AG20443 (cell line): Measurements from ENCODE around the gene DEPDC7.
"Not testable (repeated sequence)": the region's sequence is repeated elsewhere in the genome, so short reads cannot be mapped to it uniquely, and the experiment has no call there.

Experiments used
- DNase-seq: peaks from one replicate; pipeline ENCODE4 v3.0.0; 2012; ENCODE audit warnings: low spot score, mixed read lengths

DEPDC7 gene

GRCh38 chr11:33015621-33016551, at the start of gene DEPDC7:
TSS of gene DEPDC7 (plus strand) at chr11:33015878. CDS start at chr11:33015956, 78 bp downstream.
- peak; percentile 95 for DNase-seq

- DNase-seq = no peak
Measured at GRCh38 chr11:32968541-32968940, 47.1 kb upstream of the DEPDC7 start.

GRCh38 chr11:32972233-32972632, 43.4 kb upstream of the DEPDC7 start:
- DNase-seq = not testable (repeated sequence)

GRCh38 chr11:32972781-32973180, 42.9 kb upstream of the DEPDC7 start:
- no peak for DNase-seq

- no peak for DNase-seq
Measured at GRCh38 chr11:32982626-32983025, 33.1 kb upstream of the DEPDC7 start.

GRCh38 chr11:32983506-32983905, 32.2 kb upstream of the DEPDC7 start:
- no peak for DNase-seq

- DNase-seq = no peak
Measured at GRCh38 chr11:32985600-32985999, 30.1 kb upstream of the DEPDC7 start.

- DNase-seq = no peak
Measured at GRCh38 chr11:32987851-32988250, 27.8 kb upstream of the DEPDC7 start.

GRCh38 chr11:32990481-32990880, 25.2 kb upstream of the DEPDC7 start:
- DNase-seq = no peak

- DNase-seq = no peak
Measured at GRCh38 chr11:32991427-32991826, 24.3 kb upstream of the DEPDC7 start.

- no peak for DNase-seq
Measured at GRCh38 chr11:32991898-32992297, 23.8 kb upstream of the DEPDC7 start.

GRCh38 chr11:33000181-33000580, 15.5 kb upstream of the DEPDC7 start:
- peak; percentile 29 for DNase-seq

- DNase-seq = peak; percentile 34
Measured at GRCh38 chr11:33001281-33001680, 14.4 kb upstream of the DEPDC7 start.

- no peak for DNase-seq
Measured at GRCh38 chr11:33001751-33002542, 13.7 kb upstream of the DEPDC7 start.

GRCh38 chr11:33005175-33005574, 10.5 kb upstream of the DEPDC7 start:
- no peak for DNase-seq

GRCh38 chr11:33006010-33006409, 9.7 kb upstream of the DEPDC7 start:
- no peak for DNase-seq

GRCh38 chr11:33013755-33014154, 1.9 kb upstream of the DEPDC7 start:
- DNase-seq = no peak

GRCh38 chr11:33016654-33017053, 976 bp downstream of the DEPDC7 start:
- no peak for DNase-seq

- no peak for DNase-seq
Measured at GRCh38 chr11:33017478-33017877, 1.8 kb downstream of the DEPDC7 start.

- no peak for DNase-seq
Measured at GRCh38 chr11:33017965-33018364, 2.3 kb downstream of the DEPDC7 start.

- DNase-seq = no peak
Measured at GRCh38 chr11:33018840-33019239, 3.2 kb downstream of the DEPDC7 start.

- no peak for DNase-seq
Measured at GRCh38 chr11:33021501-33021900, 5.8 kb downstream of the DEPDC7 start.

GRCh38 chr11:33021937-33022336, 6.3 kb downstream of the DEPDC7 start:
- no peak for DNase-seq
